Gastrocnemius medialis (tissue), 4 donors: ENCODE data around the gene ALDH2.

Experiments used
- CTCF ChIP-seq, 5 experiments: fragments of 450-650 bp in 3 of 5; fragments of 200-600 bp in 2 of 5; sonication (generic) in 2 of 5; IDR thresholded peaks in 4 of 5; conservative IDR thresholded peaks in 1 of 5; 1 replicate in 4 of 5; 2 replicates in 1 of 5; pipeline ENCODE4 v1.5.1; 2016 to 2019; ENCODE audit warnings: antibody characterized with exemption in 5 of 5, mild to moderate bottlenecking in 3 of 5, moderate library complexity in 3 of 5
- POLR2A ChIP-seq, 2 donors: fragments of 450-650 bp; IDR thresholded peaks; one replicate each; pipeline ENCODE4 v1.6.1; 2017; ENCODE audit warnings: antibody characterized with exemption in 2 of 2, mild to moderate bottlenecking in 2 of 2, moderate library complexity in 2 of 2

- TF ChIP-seq CTCF (IDR thresholded peaks at IDR 0.05 in 4 of 5, conservative IDR thresholded peaks at IDR 0.05 in 1 of 5) (no peak), POLR2A (IDR thresholded peaks at IDR 0.05) (no peak)
Measured at GRCh38 chr12:111757361-111758119, 9.2 kb upstream of the ALDH2 start.
